ENCODE data around the gene SERPINB4.
"Not testable (repeated sequence)": the region's sequence is repeated elsewhere in the genome, so short reads cannot be mapped to it uniquely, and the experiment has no call there.

The SERPINB4 gene

GRCh38 chr18:63650271-63650670, 6.2 kb upstream of the SERPINB4 start:
- H3K9me3 ChIP-seq (ENCODE audit: control insufficient read depth, insufficient read depth, low read length); H3K9ac ChIP-seq (ENCODE audit: low read depth, low read length); H3K4me1 ChIP-seq (ENCODE audit: insufficient read depth, low read length); H3K36me3 ChIP-seq (ENCODE audit: insufficient read depth, low read length): not testable (repeated sequence)

DNA sequence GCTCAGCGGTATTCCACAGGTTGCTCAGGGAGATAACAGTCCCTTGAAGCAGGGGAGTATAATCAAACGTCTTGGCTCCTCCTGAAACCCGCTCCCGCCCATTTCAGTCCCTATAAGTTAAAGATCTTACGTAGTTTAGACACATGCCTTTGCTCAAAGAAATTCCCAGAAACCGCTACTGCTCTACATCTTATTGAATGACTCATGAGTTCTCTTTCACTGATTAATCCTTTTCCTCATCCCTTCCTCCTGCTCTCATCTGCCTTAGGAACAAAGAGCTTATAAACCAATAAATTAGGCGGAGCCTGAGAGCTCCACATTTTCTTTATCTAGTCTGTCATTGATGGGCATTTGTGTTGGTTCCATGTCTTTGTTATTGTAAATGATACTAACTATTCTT, 4.2 kb upstream of the SERPINB4 start:
- Histone ChIP-seq H3K4me1 (ENCODE audit: insufficient read depth, low read length) (0 out of 2 replicates have a peak, but pooled peaks cover 3% of the 10 kb centered on the region), H3K9ac (ENCODE audit: low read depth, low read length) (no peak overlapping the region), H3K9me3 (ENCODE audit: control insufficient read depth, insufficient read depth, low read length) (no peaks in the 10 kb centered on the region), H3K36me3 (ENCODE audit: insufficient read depth, low read length) (no peaks in the 10 kb centered on the region)

DNA sequence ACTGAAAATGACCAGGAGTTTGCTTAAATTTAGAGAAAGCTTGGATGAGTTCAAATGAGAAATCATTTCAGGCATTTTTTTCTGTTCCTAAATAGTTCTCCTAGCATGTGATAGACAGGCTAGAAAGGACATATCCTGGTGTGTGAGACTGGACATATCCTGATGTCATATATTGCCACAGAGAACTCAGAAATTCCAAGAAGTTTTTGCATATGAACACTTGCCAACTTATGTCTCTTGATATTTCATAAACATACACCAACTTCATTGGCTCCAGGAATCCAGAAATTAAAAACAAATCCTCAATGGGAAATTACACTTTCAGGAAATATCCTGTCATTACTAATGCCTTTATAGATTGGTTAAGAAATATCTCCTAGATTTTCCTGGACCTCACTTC, 2.9 kb upstream of the SERPINB4 start:
- Histone ChIP-seq H3K4me1 (ENCODE audit: insufficient read depth, low read length) (0 out of 2 replicates have a peak, but pooled peaks cover 3% of the 10 kb centered on the region), H3K36me3 (ENCODE audit: insufficient read depth, low read length) (no peaks in the 10 kb centered on the region; the same call in 1 of the 2 replicates), H3K9me3 (ENCODE audit: control insufficient read depth, insufficient read depth, low read length) (no peaks in the 10 kb centered on the region), H3K9ac (ENCODE audit: low read depth, low read length) (no peak overlapping the region)

- H3K4me1 ChIP-seq (ENCODE audit: insufficient read depth, low read length); H3K9ac ChIP-seq (ENCODE audit: low read depth, low read length); H3K9me3 ChIP-seq (ENCODE audit: control insufficient read depth, insufficient read depth, low read length); H3K36me3 ChIP-seq (ENCODE audit: insufficient read depth, low read length): not testable (repeated sequence)
These were observed 638 bp upstream of the SERPINB4 start for GRCh38 chr18:63644694-63645093.

DNA sequence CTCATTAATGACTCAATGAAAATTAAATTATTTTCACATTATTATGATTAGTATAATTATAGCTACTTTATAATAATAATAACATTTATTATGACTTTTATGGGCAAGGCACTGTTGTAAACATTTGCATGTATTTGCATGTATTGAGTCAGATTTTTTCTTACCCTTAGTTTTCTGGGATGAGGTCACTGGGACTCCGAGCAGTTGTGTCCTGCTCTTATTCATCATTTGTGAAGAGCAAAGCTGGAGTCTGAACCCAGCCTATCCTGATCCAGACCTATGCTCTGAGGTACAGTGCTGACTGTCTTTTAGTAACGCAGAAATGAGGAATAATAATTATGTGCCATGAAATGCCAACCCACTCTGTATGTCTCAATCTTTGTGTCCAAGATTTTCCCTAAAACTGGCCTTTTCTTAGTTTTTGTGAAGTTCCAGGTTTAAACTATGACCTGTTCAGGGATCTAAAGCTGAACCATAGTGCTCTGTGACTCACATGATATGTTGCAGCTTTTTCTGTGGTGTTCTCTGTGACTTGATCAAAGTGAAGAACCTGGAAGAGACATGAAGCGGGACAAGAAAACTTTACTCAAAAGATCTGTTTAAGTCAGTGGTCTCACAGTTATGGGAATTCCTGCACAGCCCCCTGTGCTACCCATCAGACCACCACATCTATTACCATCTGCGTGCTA, 1.2 kb downstream of the SERPINB4 start:
- not testable (repeated sequence) for H3K9me3 ChIP-seq (ENCODE audit: control insufficient read depth, insufficient read depth, low read length); H3K4me1 ChIP-seq (ENCODE audit: insufficient read depth, low read length); H3K9ac ChIP-seq (ENCODE audit: low read depth, low read length); H3K36me3 ChIP-seq (ENCODE audit: insufficient read depth, low read length)

GRCh38 chr18:63641157-63641680, 2.8 kb downstream of the SERPINB4 start:
- not testable (repeated sequence) for H3K4me1 ChIP-seq (ENCODE audit: insufficient read depth, low read length); H3K9ac ChIP-seq (ENCODE audit: low read depth, low read length); H3K9me3 ChIP-seq (ENCODE audit: control insufficient read depth, insufficient read depth, low read length); H3K36me3 ChIP-seq (ENCODE audit: insufficient read depth, low read length)

GRCh38 chr18:63637703-63638102, 6.4 kb downstream of the SERPINB4 start:
- Histone ChIP-seq H3K9me3 (ENCODE audit: control insufficient read depth, insufficient read depth, low read length) (no peaks in the 10 kb centered on the region; the same call in 1 of the 2 replicates), H3K9ac (ENCODE audit: low read depth, low read length) (no peak overlapping the region), H3K4me1 (ENCODE audit: insufficient read depth, low read length) (no peaks in the 10 kb centered on the region), H3K36me3 (ENCODE audit: insufficient read depth, low read length) (no peaks in the 10 kb centered on the region; the same call in 1 of the 2 replicates)

DNA sequence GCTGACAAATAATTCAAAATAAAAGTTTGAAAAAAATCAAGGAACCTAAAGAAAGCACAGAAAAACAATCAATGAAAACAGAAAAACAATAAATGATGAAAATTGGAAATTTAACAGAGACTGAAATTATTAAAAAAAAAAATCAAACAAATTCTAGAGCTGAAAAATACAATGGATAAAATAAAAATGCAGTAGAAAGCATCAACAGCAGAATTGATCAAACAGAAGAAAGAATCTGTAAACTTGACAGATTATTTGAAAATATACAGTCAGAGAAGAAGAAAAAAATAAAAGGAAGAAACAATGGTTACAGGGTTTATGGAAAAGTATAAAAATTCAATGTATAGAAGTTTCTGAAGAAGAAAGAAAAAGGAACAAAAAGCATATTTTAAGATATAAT, 16.2 kb downstream of the SERPINB4 start:
- Histone ChIP-seq H3K9me3 (ENCODE audit: control insufficient read depth, insufficient read depth, low read length) (peaks cover 3% of the 10 kb centered on the region), H3K4me1 (ENCODE audit: insufficient read depth, low read length) (no peaks in the 10 kb centered on the region), H3K36me3 (ENCODE audit: insufficient read depth, low read length) (no peaks in the 10 kb centered on the region; the same call in 1 of the 2 replicates), H3K9ac (ENCODE audit: low read depth, low read length) (no peak overlapping the region)

DNA sequence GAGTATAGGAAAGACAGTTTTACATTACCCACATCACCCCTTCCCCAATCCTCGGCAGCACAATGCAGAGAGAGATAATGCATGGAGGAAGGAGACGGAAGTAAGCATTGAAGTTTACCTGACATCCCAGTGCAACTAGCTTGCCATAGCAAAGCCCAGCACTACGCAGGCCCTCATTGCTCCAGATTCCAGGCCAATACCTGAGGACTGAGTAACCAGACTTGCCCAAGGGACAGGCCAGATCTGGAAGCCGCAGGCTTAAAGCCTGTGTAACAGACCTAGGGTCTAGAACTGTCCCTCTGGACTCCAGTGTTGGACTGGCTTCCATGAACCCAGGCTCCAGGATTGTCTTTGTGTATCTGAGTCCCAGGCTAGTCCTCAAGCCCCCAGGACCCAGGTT, 17.6 kb downstream of the SERPINB4 start:
- H3K9ac ChIP-seq (ENCODE audit: low read depth, low read length) = no peak overlapping the region
- H3K4me1 ChIP-seq (ENCODE audit: insufficient read depth, low read length) = no peaks in the 10 kb centered on the region
- H3K9me3 ChIP-seq (ENCODE audit: control insufficient read depth, insufficient read depth, low read length) = peaks cover 3% of the 10 kb centered on the region
- no peaks in the 10 kb centered on the region; the same call in 1 of the 2 replicates for H3K36me3 ChIP-seq (ENCODE audit: insufficient read depth, low read length)

DNA sequence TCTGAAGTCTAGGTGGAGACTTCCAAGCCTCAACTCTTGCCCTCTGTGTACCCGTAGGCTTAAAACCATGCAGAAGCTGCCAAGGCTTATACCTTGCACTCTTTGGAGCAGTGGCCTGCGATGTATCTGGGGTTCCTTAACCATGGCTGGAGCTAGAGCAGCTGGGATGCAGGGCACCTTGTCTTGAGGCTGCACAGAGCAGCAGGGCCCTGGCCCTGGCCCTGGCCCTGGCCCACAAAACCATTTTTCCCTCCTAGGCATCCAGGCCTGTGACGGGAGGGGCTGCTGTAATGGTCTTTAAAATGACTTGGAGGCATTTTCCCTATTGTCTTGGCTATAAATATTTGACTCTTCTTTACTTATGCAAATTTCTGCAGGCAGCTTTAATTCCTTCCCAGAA, 19.2 kb downstream of the SERPINB4 start:
- H3K4me1 ChIP-seq (ENCODE audit: insufficient read depth, low read length) = no peaks in the 10 kb centered on the region
- no peak overlapping the region for H3K9ac ChIP-seq (ENCODE audit: low read depth, low read length)
- H3K9me3 ChIP-seq (ENCODE audit: control insufficient read depth, insufficient read depth, low read length) = peaks cover 3% of the 10 kb centered on the region
- H3K36me3 ChIP-seq (ENCODE audit: insufficient read depth, low read length) = no peaks in the 10 kb centered on the region; the same call in 1 of the 2 replicates

GRCh38 chr18:63619661-63620060, 24.4 kb downstream of the SERPINB4 start:
- peaks cover 7% of the 10 kb centered on the region; the same call in 1 of the 2 replicates for H3K4me1 ChIP-seq (ENCODE audit: insufficient read depth, low read length)
- H3K36me3 ChIP-seq (ENCODE audit: insufficient read depth, low read length) = no peaks in the 10 kb centered on the region
- no peak overlapping the region for H3K9ac ChIP-seq (ENCODE audit: low read depth, low read length)
- no peaks in the 10 kb centered on the region; the same call in 1 of the 2 replicates for H3K9me3 ChIP-seq (ENCODE audit: control insufficient read depth, insufficient read depth, low read length)

- Histone ChIP-seq H3K9me3 (ENCODE audit: control insufficient read depth, insufficient read depth, low read length) (no peaks in the 10 kb centered on the region; the same call in 1 of the 2 replicates), H3K36me3 (ENCODE audit: insufficient read depth, low read length) (no peaks in the 10 kb centered on the region), H3K9ac (ENCODE audit: low read depth, low read length) (no peak overlapping the region), H3K4me1 (ENCODE audit: insufficient read depth, low read length) (peaks cover 7% of the 10 kb centered on the region; the same call in 1 of the 2 replicates)
These were observed 26.2 kb downstream of the SERPINB4 start for GRCh38 chr18:63617915-63618234.

- Histone ChIP-seq H3K36me3 (ENCODE audit: insufficient read depth, low read length) (no peaks in the 10 kb centered on the region), H3K4me1 (ENCODE audit: insufficient read depth, low read length) (peaks cover 7% of the 10 kb centered on the region; the same call in 1 of the 2 replicates), H3K9ac (ENCODE audit: low read depth, low read length) (no peak overlapping the region), H3K9me3 (ENCODE audit: control insufficient read depth, insufficient read depth, low read length) (no peaks in the 10 kb centered on the region)
These were observed 26.8 kb downstream of the SERPINB4 start for GRCh38 chr18:63617049-63617914.

- H3K36me3 ChIP-seq (ENCODE audit: insufficient read depth, low read length) = no peaks in the 10 kb centered on the region
- H3K9me3 ChIP-seq (ENCODE audit: control insufficient read depth, insufficient read depth, low read length) = no peaks in the 10 kb centered on the region
- H3K4me1 ChIP-seq (ENCODE audit: insufficient read depth, low read length) = peaks cover 7% of the 10 kb centered on the region; the same call in 1 of the 2 replicates
- no peak overlapping the region for H3K9ac ChIP-seq (ENCODE audit: low read depth, low read length)
These were observed 30.6 kb downstream of the SERPINB4 start for GRCh38 chr18:63613420-63613819.

GRCh38 chr18:63606526-63606925, 37.5 kb downstream of the SERPINB4 start:
- no peak overlapping the region for H3K9ac ChIP-seq (ENCODE audit: low read depth, low read length)
- H3K4me1 ChIP-seq (ENCODE audit: insufficient read depth, low read length) = no peaks in the 10 kb centered on the region
- no peaks in the 10 kb centered on the region for H3K9me3 ChIP-seq (ENCODE audit: control insufficient read depth, insufficient read depth, low read length)
- no peaks in the 10 kb centered on the region for H3K36me3 ChIP-seq (ENCODE audit: insufficient read depth, low read length)

Data from ES-I3 (cell line).